HG02852 (cell line): ENCODE data around the gene CFHR4.
"Not testable (repeated sequence)": the region's sequence is repeated elsewhere in the genome, so short reads cannot be mapped to it uniquely, and the experiment has no call there.

Source experiments
- ATAC-seq: cut with Tn5 transposase; IDR thresholded peaks from one replicate; pipeline ENCODE4 v1.9.1; 2021; ENCODE audit warnings: mild to moderate bottlenecking, moderate library complexity; ENCODE audit not compliant: unreplicated experiment

The CFHR4 gene

DNA sequence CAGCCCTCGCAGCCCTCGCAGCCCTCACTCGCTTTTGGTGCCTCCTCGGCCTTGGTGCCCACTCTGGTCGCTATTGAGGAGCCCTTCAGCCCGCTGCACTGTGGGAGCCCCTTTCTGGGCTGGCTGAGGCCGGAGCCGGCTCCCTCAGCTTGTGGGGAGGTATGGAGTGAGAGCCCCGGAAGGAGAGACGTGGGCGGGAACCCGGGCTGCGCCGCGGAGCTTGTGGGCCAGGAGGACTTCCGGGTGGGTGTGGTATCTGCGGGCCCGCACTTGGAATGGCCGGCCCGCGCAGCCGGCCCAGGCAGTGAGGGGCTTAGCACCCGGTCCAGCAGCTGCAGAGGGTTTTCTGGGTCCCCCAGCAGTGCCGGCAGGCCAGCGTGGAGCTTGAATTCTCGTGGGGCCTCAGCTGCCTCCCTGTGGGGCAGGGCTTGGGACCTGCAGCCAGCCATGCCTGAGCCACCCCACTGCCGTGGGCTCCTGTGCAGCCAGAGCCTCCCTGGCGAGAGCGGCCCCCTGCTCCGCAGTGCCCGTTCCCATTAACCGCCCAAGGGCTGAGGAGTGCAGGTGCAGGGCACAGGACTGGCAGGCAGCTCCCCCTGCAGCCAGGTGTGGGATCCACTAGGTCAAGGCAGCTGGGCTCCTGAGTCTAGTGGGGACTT lies 45.8 kb downstream of the CFHR4 start:
- no peak for ATAC-seq

DNA sequence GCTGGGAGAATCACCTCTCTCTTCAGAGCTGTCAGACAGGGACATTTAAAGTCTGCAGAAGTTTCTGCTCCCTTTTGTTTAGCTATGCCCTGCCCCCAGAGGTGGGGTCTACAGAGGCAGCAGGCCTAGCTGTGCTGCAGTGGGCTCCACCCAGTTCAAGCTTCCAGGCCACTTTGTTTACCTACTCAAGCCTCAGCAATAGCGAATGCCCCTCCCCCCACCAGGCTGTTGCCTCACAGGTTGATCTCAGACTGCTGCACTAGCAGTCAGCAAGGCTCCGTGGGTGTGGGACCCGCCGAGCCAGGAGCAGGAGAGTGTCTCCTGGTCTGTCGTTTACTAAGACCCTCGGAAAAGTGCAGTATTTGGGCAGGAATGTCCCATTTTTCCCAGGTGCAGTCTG lies 53.6 kb downstream of the CFHR4 start:
- ATAC-seq, result not testable (repeated sequence)

DNA sequence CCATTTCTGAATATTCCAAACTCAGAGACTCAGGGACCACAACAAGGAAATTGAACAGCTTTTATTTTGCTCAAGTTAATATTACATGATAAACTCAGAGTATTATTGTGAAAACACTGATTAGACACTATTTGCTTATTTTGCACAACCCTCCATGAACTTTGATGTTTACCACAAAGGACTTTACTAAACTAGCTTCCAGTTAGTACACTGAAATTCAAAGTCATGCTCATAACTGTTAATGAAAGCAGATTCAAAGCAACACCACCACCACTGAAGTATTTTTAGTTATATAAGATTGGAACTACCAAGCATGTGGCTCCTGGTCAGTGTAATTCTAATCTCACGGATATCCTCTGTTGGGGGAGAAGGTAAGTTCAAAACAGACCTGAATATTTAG lies 55.7 kb downstream of the CFHR4 start, which contains the start of gene CFHR2:
Gene CFHR2, plus strand, starts transcription at position 171 of the 400 bp plus-strand sequence. Its CDS starts 143 bp downstream, at position 314.
- ATAC-seq, result not testable (repeated sequence)

DNA sequence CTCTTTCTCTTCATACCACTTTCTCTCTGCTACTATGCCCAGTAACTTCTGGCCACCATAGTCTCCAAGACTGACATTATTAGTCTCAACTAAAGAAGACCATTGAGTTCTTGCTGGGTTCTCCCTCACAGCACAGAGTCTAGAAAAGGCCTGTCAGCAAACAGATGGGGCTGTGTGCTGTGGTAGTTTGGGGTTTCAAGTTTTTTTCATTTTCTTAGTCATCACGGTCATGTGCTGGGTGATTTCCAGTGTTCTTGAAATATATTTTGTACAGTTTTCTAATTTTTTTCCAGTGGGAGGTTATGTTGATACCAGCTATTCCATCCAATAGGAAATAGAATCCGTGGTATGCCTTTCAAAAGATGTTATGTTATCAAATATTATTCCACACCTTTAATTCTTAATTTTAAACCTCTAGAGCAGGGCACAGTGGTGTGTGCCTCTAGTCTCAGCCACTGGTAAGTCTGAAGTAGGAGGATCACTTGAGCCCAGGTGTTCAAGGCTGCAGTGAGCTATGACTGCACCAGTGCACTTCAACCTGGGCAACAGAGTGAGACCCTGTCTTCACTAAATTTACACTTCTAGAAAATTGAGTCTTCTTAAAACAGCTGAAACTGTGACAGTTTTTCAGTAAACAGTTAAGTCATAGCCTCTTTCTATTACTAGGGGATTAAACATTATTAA lies 64.0 kb downstream of the CFHR4 start:
- ATAC-seq, result peak; percentile 96

DNA sequence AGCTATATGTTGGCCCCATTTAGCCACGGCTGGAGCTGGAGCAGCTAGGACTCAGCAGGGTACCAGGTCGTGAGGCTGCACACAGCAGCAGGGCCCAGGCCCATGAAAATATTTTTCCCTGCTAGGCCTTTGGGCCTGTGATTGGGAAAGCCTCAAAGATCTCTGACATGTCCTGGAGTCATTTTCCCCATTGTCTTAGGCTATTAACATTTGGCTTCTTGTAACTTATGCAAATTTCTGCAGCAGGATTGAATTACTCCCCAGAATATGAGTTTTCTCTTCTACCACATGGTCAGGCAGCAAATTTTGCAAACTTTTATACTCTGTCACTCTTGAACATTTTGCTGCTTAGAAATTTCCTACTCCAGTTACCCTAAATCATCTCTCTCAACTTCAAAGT lies 66.9 kb downstream of the CFHR4 start:
- ATAC-seq, result no peak

DNA sequence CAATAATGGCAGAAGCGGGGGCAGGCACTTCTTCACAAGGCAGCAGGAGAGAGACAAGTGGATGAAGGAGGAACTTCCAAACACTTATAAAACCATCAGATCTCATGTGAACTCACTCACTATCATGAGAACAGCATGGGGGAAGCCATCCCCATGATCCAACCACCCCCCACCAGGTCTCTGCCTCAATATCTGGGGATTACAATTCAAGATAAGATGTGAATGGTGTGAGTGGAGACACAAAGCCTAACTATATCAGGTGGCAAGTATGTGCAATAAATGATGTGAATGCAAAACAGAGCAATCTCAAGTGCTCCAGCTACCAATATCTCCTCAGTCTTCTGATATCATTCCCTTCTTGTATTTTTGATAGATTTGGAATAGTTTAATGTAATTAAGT lies 68.1 kb downstream of the CFHR4 start:
- no peak for ATAC-seq

DNA sequence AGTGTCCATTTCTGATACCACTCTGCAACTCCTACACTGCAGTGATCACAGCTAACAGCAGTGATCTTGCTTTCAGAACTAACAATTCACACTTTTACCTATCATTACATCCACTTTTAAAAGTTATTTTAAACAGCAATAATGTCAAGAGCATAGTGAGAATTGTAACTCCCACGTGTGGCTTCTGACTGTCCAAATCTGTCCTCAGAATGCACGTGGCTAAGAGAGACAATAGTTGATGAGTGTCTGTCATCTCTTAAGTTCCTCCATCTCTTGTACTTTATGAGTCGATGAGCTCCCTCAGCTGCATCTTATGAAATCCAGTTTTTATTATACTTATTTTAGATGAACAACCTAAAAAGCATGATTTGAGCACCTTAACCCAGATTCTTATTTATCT lies 73.0 kb downstream of the CFHR4 start:
- ATAC-seq, result peak; percentile 97
